IMR-90 (cell line): ENCODE measurements around the gene PTPRC.

Experiments used
- BHLHE40 ChIP-seq: fragments of 150-350 bp; IDR thresholded peaks from 2 replicates; pipeline ENCODE4 v1.6.1; 2016; ENCODE audit warnings: mild to moderate bottlenecking, low read depth, low read length
- CEBPB ChIP-seq: IDR thresholded peaks from 2 replicates; pipeline ENCODE4 v1.6.1; 2012; ENCODE audit warnings: low read depth, low read length, improper control_type of control experiment
- FOS ChIP-seq: fragments of 150-350 bp; IDR thresholded peaks from 2 replicates; pipeline ENCODE4 v1.6.1; 2016; ENCODE audit warnings: low read depth, low read length
- NFE2L2 ChIP-seq: fragments of 150-350 bp; IDR thresholded peaks from 2 replicates; pipeline ENCODE4 v1.6.1; 2016; ENCODE audit warnings: low read depth, mild to moderate bottlenecking, low read length
- POLR2A ChIP-seq: IDR thresholded peaks from 2 replicates; pipeline ENCODE4 v1.6.1; 2012; ENCODE audit warnings: mild to moderate bottlenecking, low read depth, low read length
- RAD21 ChIP-seq: IDR thresholded peaks from 2 replicates; pipeline ENCODE4 v1.6.1; 2012; ENCODE audit warnings: low read length, improper control_type of control experiment
- RCOR1 ChIP-seq: IDR thresholded peaks from 2 replicates; pipeline ENCODE4 v1.6.1; 2012; ENCODE audit warnings: mild to moderate bottlenecking, low read length, improper control_type of control experiment; ENCODE audit not compliant: insufficient replicate concordance
- SMC3 ChIP-seq: fragments of 150-350 bp; IDR thresholded peaks from 2 replicates; pipeline ENCODE4 v1.6.1; 2016; ENCODE audit warnings: low read depth, mild to moderate bottlenecking, antibody characterized with exemption, low read length, moderate library complexity
- TF ChIP-seq, protein P1 (sequence below): conservative IDR thresholded peaks from 2 replicates; pipeline ENCODE4 v1.5.1; 2012; ENCODE audit warnings: mild to moderate bottlenecking, low read depth, low read length, improper control_type of control experiment
- TF ChIP-seq, protein P2 (sequence below): fragments of 150-350 bp; IDR thresholded peaks from 2 replicates; pipeline ENCODE4 v1.6.1; 2016; ENCODE audit warnings: low read depth, mild to moderate bottlenecking, low read length, moderate library complexity, borderline replicate concordance
- TF ChIP-seq, protein P3 (sequence below): fragments of 150-350 bp; IDR thresholded peaks from 2 replicates; pipeline ENCODE4 v1.6.1; 2017; ENCODE audit warnings: mild to moderate bottlenecking, antibody characterized with exemption, low read length, low read depth

DNA sequence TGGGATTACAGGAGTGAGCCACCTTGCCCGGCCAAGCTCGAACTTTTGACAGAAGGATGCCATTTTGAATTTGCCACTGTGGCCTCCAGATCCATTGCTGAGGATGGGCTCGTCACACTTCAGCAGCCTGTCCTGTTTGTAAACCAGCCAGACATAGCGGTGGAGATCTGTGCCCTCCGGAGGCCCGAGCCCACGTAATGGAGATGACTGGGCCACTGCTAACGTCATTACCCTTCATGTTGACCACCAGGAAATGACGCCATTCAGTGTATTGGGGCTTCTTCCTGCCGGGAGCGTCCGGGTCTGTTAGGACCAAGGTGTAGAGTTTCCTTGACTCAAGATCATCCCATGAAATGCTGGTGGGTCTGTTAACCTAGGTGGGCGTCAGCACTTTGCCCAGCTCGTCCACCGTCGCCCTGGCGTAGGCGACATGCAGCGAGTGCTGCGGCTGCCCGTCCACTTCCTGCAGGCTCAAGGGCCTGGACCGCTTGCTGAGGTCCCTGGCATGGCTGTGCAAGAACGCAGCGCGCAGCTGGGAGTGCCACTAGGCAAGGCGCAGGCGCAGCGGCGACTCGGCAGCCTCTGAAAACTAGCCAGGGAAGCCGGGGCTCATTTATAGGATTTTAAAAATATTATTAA lies 40.8 kb downstream of the PTPRC start:
- TF ChIP-seq CEBPB (no peak), POLR2A (no peak), SMC3 (no peak), NFE2L2 (no peak), FOS (no peak), RAD21 (no peak), BHLHE40 (no peak), RCOR1 (no peak)
- TF ChIP-seq, protein P1, sequence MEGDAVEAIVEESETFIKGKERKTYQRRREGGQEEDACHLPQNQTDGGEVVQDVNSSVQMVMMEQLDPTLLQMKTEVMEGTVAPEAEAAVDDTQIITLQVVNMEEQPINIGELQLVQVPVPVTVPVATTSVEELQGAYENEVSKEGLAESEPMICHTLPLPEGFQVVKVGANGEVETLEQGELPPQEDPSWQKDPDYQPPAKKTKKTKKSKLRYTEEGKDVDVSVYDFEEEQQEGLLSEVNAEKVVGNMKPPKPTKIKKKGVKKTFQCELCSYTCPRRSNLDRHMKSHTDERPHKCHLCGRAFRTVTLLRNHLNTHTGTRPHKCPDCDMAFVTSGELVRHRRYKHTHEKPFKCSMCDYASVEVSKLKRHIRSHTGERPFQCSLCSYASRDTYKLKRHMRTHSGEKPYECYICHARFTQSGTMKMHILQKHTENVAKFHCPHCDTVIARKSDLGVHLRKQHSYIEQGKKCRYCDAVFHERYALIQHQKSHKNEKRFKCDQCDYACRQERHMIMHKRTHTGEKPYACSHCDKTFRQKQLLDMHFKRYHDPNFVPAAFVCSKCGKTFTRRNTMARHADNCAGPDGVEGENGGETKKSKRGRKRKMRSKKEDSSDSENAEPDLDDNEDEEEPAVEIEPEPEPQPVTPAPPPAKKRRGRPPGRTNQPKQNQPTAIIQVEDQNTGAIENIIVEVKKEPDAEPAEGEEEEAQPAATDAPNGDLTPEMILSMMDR = no peak
- TF ChIP-seq, protein P2, sequence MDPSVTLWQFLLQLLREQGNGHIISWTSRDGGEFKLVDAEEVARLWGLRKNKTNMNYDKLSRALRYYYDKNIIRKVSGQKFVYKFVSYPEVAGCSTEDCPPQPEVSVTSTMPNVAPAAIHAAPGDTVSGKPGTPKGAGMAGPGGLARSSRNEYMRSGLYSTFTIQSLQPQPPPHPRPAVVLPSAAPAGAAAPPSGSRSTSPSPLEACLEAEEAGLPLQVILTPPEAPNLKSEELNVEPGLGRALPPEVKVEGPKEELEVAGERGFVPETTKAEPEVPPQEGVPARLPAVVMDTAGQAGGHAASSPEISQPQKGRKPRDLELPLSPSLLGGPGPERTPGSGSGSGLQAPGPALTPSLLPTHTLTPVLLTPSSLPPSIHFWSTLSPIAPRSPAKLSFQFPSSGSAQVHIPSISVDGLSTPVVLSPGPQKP = no peak
- TF ChIP-seq, protein P3, sequence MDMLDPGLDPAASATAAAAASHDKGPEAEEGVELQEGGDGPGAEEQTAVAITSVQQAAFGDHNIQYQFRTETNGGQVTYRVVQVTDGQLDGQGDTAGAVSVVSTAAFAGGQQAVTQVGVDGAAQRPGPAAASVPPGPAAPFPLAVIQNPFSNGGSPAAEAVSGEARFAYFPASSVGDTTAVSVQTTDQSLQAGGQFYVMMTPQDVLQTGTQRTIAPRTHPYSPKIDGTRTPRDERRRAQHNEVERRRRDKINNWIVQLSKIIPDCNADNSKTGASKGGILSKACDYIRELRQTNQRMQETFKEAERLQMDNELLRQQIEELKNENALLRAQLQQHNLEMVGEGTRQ = no peak
